DMS153 treated with DMSO at 0.1 percent for 48 hours (cell line): ENCODE results near the gene TMEM63A.
"Not testable (repeated sequence)": the region's sequence is repeated elsewhere in the genome, so short reads cannot be mapped to it uniquely, and the experiment has no call there.

Experiments used
- DNase-seq: peaks from one replicate; lab custom pipeline; 2025; ENCODE audit not compliant: unreplicated experiment; lab: John Stamatoyannopoulos, UW

TMEM63A gene

DNA sequence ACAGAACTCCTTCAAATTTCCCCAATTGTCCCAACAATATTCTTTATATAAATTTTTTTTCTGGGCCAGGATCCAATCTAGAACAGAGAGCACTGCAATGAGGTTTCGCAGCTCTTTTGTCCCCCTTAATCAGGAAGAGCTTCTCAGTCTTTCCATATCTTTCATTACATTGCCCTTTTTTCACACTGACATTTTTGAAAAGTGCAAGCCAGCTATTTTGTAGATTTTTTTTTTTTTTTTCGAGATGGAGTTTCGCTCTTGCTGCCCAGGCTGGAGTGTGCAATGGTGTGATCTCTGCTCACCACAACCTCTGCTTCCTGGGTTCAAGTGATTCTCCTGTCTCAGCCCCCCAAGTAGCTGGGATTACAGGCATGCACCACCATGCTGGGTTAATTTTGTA lies 75.4 kb downstream of the TMEM63A start:
- DNase-seq, result not testable (repeated sequence)

DNA sequence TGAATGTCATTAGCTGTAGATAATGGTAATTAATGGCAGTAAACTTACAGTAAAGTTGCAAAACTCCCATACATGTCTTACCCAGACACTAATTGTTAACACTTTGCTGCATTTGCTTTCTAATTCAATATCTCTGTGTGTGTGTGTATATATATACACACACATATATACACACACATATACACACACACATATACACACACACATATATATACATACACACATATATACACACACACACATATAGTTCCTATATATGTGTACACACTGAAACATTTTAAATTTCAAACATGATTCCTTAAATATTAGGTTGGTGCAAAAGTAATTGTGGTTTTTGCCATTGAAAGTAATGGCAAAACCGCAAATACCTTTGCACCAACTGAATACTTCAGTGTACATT lies 75.9 kb downstream of the TMEM63A start:
- no peak for DNase-seq

DNA sequence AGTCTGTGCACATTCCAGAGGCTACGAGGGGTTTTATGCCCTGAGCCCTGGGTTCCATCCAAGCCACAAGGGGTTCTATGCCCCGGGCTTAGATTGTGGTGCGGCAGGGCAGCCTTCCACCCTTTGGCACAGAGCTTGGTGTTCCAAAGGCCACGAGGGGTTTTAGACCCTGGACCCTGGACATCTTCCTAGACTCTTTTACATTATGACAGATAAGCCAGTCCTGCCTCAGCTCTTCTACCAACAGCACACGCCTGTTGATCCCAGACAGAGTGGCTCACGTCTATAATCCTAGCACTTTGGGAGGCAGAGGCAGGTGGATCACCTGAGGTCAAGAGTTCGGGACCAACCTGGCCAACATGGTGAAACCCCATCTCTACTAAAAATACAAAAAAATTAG lies 81.0 kb downstream of the TMEM63A start:
- DNase-seq, result not testable (repeated sequence)

DNA sequence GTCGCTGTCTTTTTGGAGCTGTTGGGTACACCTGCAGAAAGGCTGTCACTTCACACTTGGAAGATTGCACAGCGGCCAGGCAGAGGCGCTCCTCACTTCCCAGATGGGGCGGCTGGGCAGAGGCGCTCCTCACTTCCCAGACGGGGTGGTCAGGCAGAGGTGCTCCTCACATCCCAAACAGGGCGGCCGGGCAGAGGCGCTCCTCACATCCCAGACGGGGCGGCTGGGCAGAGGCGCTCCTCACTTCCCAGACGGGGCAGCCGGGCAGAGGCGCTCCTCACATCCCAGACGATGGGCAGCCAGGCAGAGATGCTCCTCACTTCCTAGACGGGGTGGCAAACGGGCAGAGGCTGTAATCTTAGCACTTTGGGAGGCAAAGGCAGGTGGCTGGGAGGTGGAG lies 86.1 kb downstream of the TMEM63A start:
- DNase-seq, result not testable (repeated sequence)
